Fibroblast of skin of right biceps (primary cell): ENCODE data around the gene THOP1.

Experiments used
- DNase-seq: peaks from one replicate; pipeline ENCODE4 v3.0.0-alpha.2; 2013

The THOP1 gene

DNA sequence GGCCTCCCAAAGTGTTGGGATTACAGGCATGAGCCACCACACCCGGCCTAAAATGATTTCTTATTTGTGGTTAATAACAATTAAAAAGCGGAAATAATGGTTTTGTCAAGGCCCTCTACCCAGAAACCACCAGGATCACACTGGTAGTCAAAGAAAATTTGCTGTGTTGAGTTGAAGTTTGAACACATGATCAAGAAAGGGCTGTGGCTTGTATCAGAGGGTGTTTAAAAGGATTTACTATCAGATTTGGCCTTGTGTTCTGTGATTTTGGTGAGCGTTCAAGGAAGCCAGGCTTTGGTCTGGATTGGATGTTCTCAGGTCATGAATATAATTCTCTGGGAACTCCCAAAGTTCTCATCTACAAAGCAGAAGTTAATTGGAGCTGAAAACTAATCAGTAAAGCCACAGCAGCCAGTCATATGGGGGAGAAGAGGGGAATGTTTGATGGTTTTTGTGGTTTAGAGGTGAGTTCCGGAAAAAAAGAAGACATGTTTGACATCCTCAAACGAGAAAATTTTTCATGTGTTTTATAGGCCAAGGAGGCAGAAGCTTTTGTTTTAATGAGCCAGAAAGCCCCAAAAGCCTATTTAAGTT is 71.3 kb downstream of the THOP1 start:
- DNase-seq: no peak

DNA sequence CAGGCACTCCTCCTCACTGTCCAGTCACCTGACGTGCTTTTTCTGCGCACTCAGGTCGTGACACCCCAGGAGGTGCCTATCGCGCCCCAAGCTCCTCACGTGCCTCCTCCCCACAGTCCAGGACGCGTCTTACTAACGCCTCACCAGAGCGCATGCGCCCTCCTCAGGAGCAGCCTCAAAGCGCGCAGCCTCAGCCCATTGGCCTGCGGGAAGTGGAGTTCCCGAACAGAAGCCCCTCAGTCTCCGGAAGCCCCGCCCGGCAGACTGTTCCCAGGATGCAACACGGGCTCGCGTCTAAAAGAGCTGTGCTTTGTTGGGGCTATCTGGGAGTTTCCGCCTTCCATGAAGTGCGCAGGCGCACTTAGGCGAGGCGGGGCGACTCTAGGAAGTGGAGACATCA is 73.6 kb downstream of the THOP1 start:
- no peak for DNase-seq

DNA sequence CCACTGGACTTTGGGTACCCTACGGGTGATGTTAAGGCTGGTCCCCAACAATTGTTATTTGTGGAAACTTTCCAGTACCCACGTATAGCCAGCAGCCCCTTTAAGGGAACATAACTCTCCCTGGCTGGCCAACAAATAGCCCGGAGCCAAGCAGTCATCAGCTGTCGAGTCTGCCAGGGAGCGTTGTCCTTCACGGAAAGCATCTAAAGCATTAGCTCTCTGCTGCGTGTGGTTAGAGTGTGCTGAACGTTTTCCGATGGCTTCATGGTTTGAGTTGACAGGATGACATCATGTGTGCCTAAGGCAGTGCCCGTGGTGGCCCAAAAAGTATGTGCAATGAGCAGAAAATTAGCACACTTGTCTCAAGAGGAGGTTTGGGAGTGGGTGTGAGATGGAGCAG is 78.5 kb downstream of the THOP1 start:
- DNase-seq: no peak
